Measurements from ENCODE around the gene PLVAP.
"Not testable (repeated sequence)": the region's sequence is repeated elsewhere in the genome, so short reads cannot be mapped to it uniquely, and the experiment has no call there.

PLVAP gene

GRCh38 chr19:17401628-17402027 is 24.5 kb upstream of the PLVAP start:
- no peak for DNase-seq

- DNase-seq: no peak
Observed at GRCh38 chr19:17398902-17399527, 21.9 kb upstream of the PLVAP start.

- DNase-seq: peak; percentile 77
Observed at GRCh38 chr19:17394891-17395415, 17.8 kb upstream of the PLVAP start.

GRCh38 chr19:17393914-17394313 is 16.8 kb upstream of the PLVAP start, which contains the start of gene CCDC194:
Gene CCDC194 (minus strand): TSS chr19:17394196. CDS start chr19:17394158, 38 bp downstream.
- no peak for DNase-seq

GRCh38 chr19:17393002-17393401 is 15.9 kb upstream of the PLVAP start:
- no peak for DNase-seq

- no peak for DNase-seq
Observed at GRCh38 chr19:17391371-17392151, 14.4 kb upstream of the PLVAP start.

- DNase-seq: peak; percentile 86
Observed at GRCh38 chr19:17390665-17391370, 13.7 kb upstream of the PLVAP start.

- no peak for DNase-seq
Observed at GRCh38 chr19:17389957-17390664, 13.0 kb upstream of the PLVAP start.

- DNase-seq: no peak
Observed at GRCh38 chr19:17389288-17389687, 12.1 kb upstream of the PLVAP start.

- DNase-seq: peak; percentile 64
Observed at GRCh38 chr19:17385878-17386611, 8.9 kb upstream of the PLVAP start.

- no peak for DNase-seq
Observed at GRCh38 chr19:17380426-17381138, 3.4 kb upstream of the PLVAP start.

- no peak for DNase-seq
Observed at GRCh38 chr19:17379221-17379631, 2.1 kb upstream of the PLVAP start.

GRCh38 chr19:17378271-17378670 is 1.1 kb upstream of the PLVAP start:
- no peak for DNase-seq

- DNase-seq: no peak
Observed at GRCh38 chr19:17370026-17370587, 7.0 kb downstream of the PLVAP start.

GRCh38 chr19:17365361-17365760 is 11.8 kb downstream of the PLVAP start:
- DNase-seq: no peak

- not testable (repeated sequence) for DNase-seq
Observed at GRCh38 chr19:17363852-17364605, 13.1 kb downstream of the PLVAP start.

GRCh38 chr19:17359905-17360800 is 17.0 kb downstream of the PLVAP start:
- DNase-seq: no peak

GRCh38 chr19:17358395-17358794 is 18.7 kb downstream of the PLVAP start:
- DNase-seq: no peak

- DNase-seq: no peak
Observed at GRCh38 chr19:17357724-17358123, 19.4 kb downstream of the PLVAP start.

Measured in CD4-positive, alpha-beta T cell treated with Interleukin-12 subunit alpha and Interleukin-12 subunit beta, for 1 hour (primary cell).